Right cardiac atrium (tissue), 5 donors: ENCODE results near the gene JUNB. TPM values are rescaled to one million over a fixed set of nuclear protein-coding genes. Genes with fewer than 3 reads are reported as not detected.

Experiments
- ATAC-seq, 2 donors: fragments of 200-7000 bp; cut with Tn5 transposase; one replicate each; pipeline versions ENCODE4 v1.8.0 to v1.9.1; 2020; ENCODE audit warnings: moderate library complexity in 2 of 2, mild to moderate bottlenecking in 1 of 2
- DNase-seq, 3 donors: peaks; one replicate each; pipeline ENCODE4 v3.0.0-alpha.2; 2020
- H3K27ac ChIP-seq: one replicate; pipeline ENCODE4 v1.5.1; 2013; ENCODE audit warnings: mild to moderate bottlenecking, low read length, control low read depth, moderate library complexity
- H3K27me3 ChIP-seq: one replicate; pipeline ENCODE4 v1.6.1; 2013; ENCODE audit not compliant: control insufficient read depth, insufficient read depth
- H3K4me1 ChIP-seq: one replicate; pipeline ENCODE4 v1.6.1; 2013; ENCODE audit warnings: low read length; ENCODE audit not compliant: control insufficient read depth, insufficient read depth
- H3K4me3 ChIP-seq: one replicate; pipeline ENCODE4 v1.5.1; 2013; ENCODE audit warnings: low read length, control low read depth
- H3K9me3 ChIP-seq: one replicate; pipeline ENCODE4 v1.6.1; 2013; ENCODE audit warnings: low read length; ENCODE audit not compliant: control insufficient read depth
- WGBS: extraction: QIAGEN DNeasy Blood & Tissue Kit; methylation state at CpG from one replicate; pipeline ENCODE4 v1.1.7; 2013; 5-methylcytosine and 5-hydroxymethylcytosine counted together
- intact Hi-C, 4 donors: fragments of 100-400 bp; cut with DNase I; formaldehyde crosslinking; loops; one replicate each; pipeline versions ENCODE4 v1.11.0 to v1.14.0; 2022 to 2023
- polyA plus RNA-seq: library from polyadenylated mRNA; stranded (reverse); fragments of 200-250 nt; gene quantifications from one replicate; pipeline ENCODE4 v1.2.3, GENCODE V29; 2013
- total RNA-seq, 4 donors: library from RNA; stranded (reverse); fragmentation: NEBNext Ultra II Directional; extraction: Animal tissue kit (Norgen Biotek cat#: 25700); gene quantifications; one replicate each; pipeline ENCODE4 v1.2.1, GENCODE V29; 2021
- donor health status: healthy with polysubstance abuse.
- donor health status: DM: no; HTN: yes; CAD: no.
- donor health status: DM: no; HTN: no; CAD: no.
- donor health status: DM: no; HTN: yes; CAD: no; lungs with severe emphysema.
- donor health status: DM: yes; HTN: yes; CAD: no.

JUNB gene
- total and polyA plus RNA-seq, 5 donors, result 29.9 to 209 (median 52.5) TPM

- DNase-seq, result peak in 1 of 3 donors; percentile 12
- WGBS, result 41% methylated on average over 10 of the region's 10 CpGs
- no peaks in the 10 kb centered on the region for H3K9me3 ChIP-seq
- peaks cover 5% of the 10 kb centered on the region for H3K4me1 ChIP-seq
- ATAC-seq, result no peak
- no peaks in the 10 kb centered on the region for H3K27me3 ChIP-seq
- no peak overlapping the region for H3K4me3 ChIP-seq
- intact Hi-C loops, result no loop called here
- H3K27ac ChIP-seq, result peak overlapping the region; percentile 77
Measured at GRCh38 chr19:12784394-12784870, 6.9 kb upstream of the JUNB start.

- peak in 1 of 3 donors; percentile 29 for DNase-seq
- Histone ChIP-seq H3K9me3 (no peaks in the 10 kb centered on the region), H3K27ac (peak overlapping the region; percentile 77), H3K4me3 (no peak overlapping the region), H3K4me1 (peaks cover 5% of the 10 kb centered on the region), H3K27me3 (no peaks in the 10 kb centered on the region)
- no peak for ATAC-seq
- 53% methylated on average over 5 of the region's 5 CpGs for WGBS
- intact Hi-C loops, result no loop called here
Measured at GRCh38 chr19:12784871-12785430, 6.3 kb upstream of the JUNB start.

- peak overlapping the region; percentile 77 for H3K27ac ChIP-seq
- intact Hi-C loops, result no loop called here
- ATAC-seq, result no peak
- no peaks in the 10 kb centered on the region for H3K27me3 ChIP-seq
- H3K4me3 ChIP-seq, result no peak overlapping the region
- WGBS, result 71% methylated on average over 4 of the region's 4 CpGs
- DNase-seq, result peak in 1 of 3 donors; percentile 61
- H3K9me3 ChIP-seq, result no peaks in the 10 kb centered on the region
- peaks cover 5% of the 10 kb centered on the region for H3K4me1 ChIP-seq
Measured at GRCh38 chr19:12785431-12786031, 5.8 kb upstream of the JUNB start.

GRCh38 chr19:12786141-12786870 is 5.0 kb upstream of the JUNB start:
- peaks cover 5% of the 10 kb centered on the region for H3K4me1 ChIP-seq
- WGBS, result 52% methylated on average over 18 of the region's 18 CpGs

GRCh38 chr19:12786952-12787351 is 4.3 kb upstream of the JUNB start:
- Histone ChIP-seq H3K27ac (peak overlapping the region; percentile 77), H3K4me1 (peaks cover 5% of the 10 kb centered on the region), H3K27me3 (no peaks in the 10 kb centered on the region), H3K9me3 (no peaks in the 10 kb centered on the region), H3K4me3 (no peak overlapping the region)
- no peak for DNase-seq
- 73% methylated on average over 3 of the region's 3 CpGs for WGBS
- ATAC-seq, result no peak
- intact Hi-C loops, result no loop called here

More at GRCh38 chr19:12786141-12786870, 5.0 kb upstream of the JUNB start:
- ATAC-seq (peak in 1 of 2 donors; percentile 0), DNase-seq (peak; percentile 66 to 89 (median 88))
- Histone ChIP-seq H3K27ac (peak overlapping the region; percentile 77), H3K9me3 (no peaks in the 10 kb centered on the region), H3K27me3 (no peaks in the 10 kb centered on the region), H3K4me3 (no peak overlapping the region)
- intact Hi-C loops, result no loop called here

- Histone ChIP-seq H3K9me3 (no peaks in the 10 kb centered on the region), H3K4me3 (no peak overlapping the region), H3K27me3 (no peaks in the 10 kb centered on the region), H3K4me1 (peaks cover 5% of the 10 kb centered on the region), H3K27ac (no peak overlapping the region)
- ATAC-seq (no peak), DNase-seq (no peak)
- 68% methylated on average over 10 of the region's 10 CpGs for WGBS
- intact Hi-C loops, result no loop called here
Measured at GRCh38 chr19:12787458-12787857, 3.8 kb upstream of the JUNB start.

- intact Hi-C loops, result no loop called here
- 41% methylated on average over 4 of the region's 4 CpGs for WGBS
- Histone ChIP-seq H3K9me3 (no peaks in the 10 kb centered on the region), H3K4me1 (peaks cover 5% of the 10 kb centered on the region), H3K27me3 (no peaks in the 10 kb centered on the region), H3K4me3 (no peak overlapping the region), H3K27ac (peak overlapping the region; percentile 98)
- DNase-seq, result no peak
- no peak for ATAC-seq
Measured at GRCh38 chr19:12788042-12788681, 3.1 kb upstream of the JUNB start.

GRCh38 chr19:12788682-12789097 is 2.6 kb upstream of the JUNB start:
- intact Hi-C loops, result no loop called here
- ATAC-seq, result no peak
- H3K9me3 ChIP-seq, result no peaks in the 10 kb centered on the region
- H3K4me1 ChIP-seq, result peaks cover 5% of the 10 kb centered on the region
- DNase-seq, result peak; percentile 89 to 96 (median 94)
- no peaks in the 10 kb centered on the region for H3K27me3 ChIP-seq
- H3K27ac ChIP-seq, result peak overlapping the region; percentile 98
- H3K4me3 ChIP-seq, result peak overlapping the region; percentile 8
- WGBS, result 2% methylated on average over 12 of the region's 12 CpGs

- H3K9me3 ChIP-seq, result no peaks in the 10 kb centered on the region
- no peak for ATAC-seq
- H3K4me1 ChIP-seq, result peaks cover 4% of the 10 kb centered on the region
- peak overlapping the region; percentile 98 for H3K27ac ChIP-seq
- peak overlapping the region; percentile 49 for H3K4me3 ChIP-seq
- intact Hi-C loops, result no loop called here
- DNase-seq, result no peak
- no peaks in the 10 kb centered on the region for H3K27me3 ChIP-seq
- 2% methylated on average over 46 of the region's 46 CpGs for WGBS
Measured at GRCh38 chr19:12789098-12789903, 2.0 kb upstream of the JUNB start.

- intact Hi-C loops, result no loop called here
- H3K4me3 ChIP-seq, result peak overlapping the region; percentile 49
- under 1% methylated on average over 56 of the region's 56 CpGs for WGBS
- H3K27ac ChIP-seq, result peak overlapping the region; percentile 98
- H3K27me3 ChIP-seq, result no peaks in the 10 kb centered on the region
- H3K4me1 ChIP-seq, result peaks cover 3% of the 10 kb centered on the region
- H3K9me3 ChIP-seq, result no peaks in the 10 kb centered on the region
- ATAC-seq (peak; percentile 67 to 70), DNase-seq (peak; percentile 99)
Measured at GRCh38 chr19:12789904-12790619, 1.2 kb upstream of the JUNB start.
